ENCODE measurements around the gene TPST2.

- no peak for TF ChIP-seq EZH2 (IDR thresholded peaks at IDR 0.05)
- TF ChIP-seq POLR2AphosphoS5 (IDR thresholded peaks at IDR 0.05; ENCODE audit: borderline replicate concordance, low read depth, low read length) = no peak
- no peak for TF ChIP-seq FOXP2 (optimal IDR thresholded peaks at IDR 0.05; ENCODE audit: control extremely low read depth, extremely low read length, insufficient read depth)
These were observed 113.1 kb downstream of the TPST2 start for GRCh38 chr22:26476705-26477340.
